Measurements from ENCODE around the gene KCTD16.

KCTD16 gene

DNA sequence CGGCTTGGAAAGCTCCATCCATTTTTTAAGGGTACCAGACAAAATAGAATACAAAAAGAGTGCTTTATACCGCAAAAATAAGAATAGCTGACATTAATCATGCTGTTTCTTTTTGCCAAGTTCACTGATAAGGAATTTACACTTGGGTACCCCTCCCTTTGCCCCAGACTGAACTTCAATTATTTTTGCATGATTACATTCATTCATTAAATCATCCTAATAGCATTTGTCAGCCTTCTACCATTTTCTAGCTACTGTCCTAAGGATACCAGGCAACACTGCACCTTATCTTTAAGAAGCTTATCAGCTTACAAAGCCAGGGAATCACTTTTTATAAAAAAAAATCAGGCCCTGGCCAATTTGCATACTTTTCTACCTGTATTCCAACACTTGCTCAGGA lies 48.6 kb upstream of the KCTD16 start:
- TF ChIP-seq, protein P1, sequence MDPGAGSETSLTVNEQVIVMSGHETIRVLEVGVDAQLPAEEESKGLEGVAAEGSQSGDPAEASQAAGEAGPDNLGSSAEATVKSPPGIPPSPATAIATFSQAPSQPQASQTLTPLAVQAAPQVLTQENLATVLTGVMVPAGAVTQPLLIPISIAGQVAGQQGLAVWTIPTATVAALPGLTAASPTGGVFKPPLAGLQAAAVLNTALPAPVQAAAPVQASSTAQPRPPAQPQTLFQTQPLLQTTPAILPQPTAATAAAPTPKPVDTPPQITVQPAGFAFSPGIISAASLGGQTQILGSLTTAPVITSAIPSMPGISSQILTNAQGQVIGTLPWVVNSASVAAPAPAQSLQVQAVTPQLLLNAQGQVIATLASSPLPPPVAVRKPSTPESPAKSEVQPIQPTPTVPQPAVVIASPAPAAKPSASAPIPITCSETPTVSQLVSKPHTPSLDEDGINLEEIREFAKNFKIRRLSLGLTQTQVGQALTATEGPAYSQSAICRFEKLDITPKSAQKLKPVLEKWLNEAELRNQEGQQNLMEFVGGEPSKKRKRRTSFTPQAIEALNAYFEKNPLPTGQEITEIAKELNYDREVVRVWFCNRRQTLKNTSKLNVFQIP (CRISPR knock-in tag; IDR thresholded peaks at IDR 0.05; ENCODE audit: borderline replicate concordance, low read depth) = no peak
- TF ChIP-seq ZNF70 (CRISPR knock-in tag; IDR thresholded peaks at IDR 0.05) (no peak), ZNF565 (CRISPR knock-in tag; conservative IDR thresholded peaks at IDR 0.05; ENCODE audit: low read depth) (no peak), OSR1 (CRISPR knock-in tag; IDR thresholded peaks at IDR 0.05) (no peak), GLIS3 (CRISPR knock-in tag; IDR thresholded peaks at IDR 0.05) (no peak), CSDC2 (CRISPR knock-in tag; IDR thresholded peaks at IDR 0.05) (no peak), PPARA (CRISPR knock-in tag; IDR thresholded peaks at IDR 0.05; ENCODE audit: borderline replicate concordance) (no peak), TOX (CRISPR knock-in tag; IDR thresholded peaks at IDR 0.05; ENCODE audit: borderline replicate concordance) (no peak)
- TF ChIP-seq, protein P2, sequence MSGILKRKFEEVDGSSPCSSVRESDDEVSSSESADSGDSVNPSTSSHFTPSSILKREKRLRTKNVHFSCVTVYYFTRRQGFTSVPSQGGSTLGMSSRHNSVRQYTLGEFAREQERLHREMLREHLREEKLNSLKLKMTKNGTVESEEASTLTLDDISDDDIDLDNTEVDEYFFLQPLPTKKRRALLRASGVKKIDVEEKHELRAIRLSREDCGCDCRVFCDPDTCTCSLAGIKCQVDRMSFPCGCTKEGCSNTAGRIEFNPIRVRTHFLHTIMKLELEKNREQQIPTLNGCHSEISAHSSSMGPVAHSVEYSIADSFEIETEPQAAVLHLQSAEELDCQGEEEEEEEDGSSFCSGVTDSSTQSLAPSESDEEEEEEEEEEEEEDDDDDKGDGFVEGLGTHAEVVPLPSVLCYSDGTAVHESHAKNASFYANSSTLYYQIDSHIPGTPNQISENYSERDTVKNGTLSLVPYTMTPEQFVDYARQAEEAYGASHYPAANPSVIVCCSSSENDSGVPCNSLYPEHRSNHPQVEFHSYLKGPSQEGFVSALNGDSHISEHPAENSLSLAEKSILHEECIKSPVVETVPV (CRISPR knock-in tag; IDR thresholded peaks at IDR 0.05) = no peak
- TF ChIP-seq, protein P3, sequence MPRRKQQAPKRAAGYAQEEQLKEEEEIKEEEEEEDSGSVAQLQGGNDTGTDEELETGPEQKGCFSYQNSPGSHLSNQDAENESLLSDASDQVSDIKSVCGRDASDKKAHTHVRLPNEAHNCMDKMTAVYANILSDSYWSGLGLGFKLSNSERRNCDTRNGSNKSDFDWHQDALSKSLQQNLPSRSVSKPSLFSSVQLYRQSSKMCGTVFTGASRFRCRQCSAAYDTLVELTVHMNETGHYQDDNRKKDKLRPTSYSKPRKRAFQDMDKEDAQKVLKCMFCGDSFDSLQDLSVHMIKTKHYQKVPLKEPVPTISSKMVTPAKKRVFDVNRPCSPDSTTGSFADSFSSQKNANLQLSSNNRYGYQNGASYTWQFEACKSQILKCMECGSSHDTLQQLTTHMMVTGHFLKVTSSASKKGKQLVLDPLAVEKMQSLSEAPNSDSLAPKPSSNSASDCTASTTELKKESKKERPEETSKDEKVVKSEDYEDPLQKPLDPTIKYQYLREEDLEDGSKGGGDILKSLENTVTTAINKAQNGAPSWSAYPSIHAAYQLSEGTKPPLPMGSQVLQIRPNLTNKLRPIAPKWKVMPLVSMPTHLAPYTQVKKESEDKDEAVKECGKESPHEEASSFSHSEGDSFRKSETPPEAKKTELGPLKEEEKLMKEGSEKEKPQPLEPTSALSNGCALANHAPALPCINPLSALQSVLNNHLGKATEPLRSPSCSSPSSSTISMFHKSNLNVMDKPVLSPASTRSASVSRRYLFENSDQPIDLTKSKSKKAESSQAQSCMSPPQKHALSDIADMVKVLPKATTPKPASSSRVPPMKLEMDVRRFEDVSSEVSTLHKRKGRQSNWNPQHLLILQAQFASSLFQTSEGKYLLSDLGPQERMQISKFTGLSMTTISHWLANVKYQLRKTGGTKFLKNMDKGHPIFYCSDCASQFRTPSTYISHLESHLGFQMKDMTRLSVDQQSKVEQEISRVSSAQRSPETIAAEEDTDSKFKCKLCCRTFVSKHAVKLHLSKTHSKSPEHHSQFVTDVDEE (CRISPR knock-in tag; IDR thresholded peaks at IDR 0.05) = no peak
- ATAC-seq = no peak

DNA sequence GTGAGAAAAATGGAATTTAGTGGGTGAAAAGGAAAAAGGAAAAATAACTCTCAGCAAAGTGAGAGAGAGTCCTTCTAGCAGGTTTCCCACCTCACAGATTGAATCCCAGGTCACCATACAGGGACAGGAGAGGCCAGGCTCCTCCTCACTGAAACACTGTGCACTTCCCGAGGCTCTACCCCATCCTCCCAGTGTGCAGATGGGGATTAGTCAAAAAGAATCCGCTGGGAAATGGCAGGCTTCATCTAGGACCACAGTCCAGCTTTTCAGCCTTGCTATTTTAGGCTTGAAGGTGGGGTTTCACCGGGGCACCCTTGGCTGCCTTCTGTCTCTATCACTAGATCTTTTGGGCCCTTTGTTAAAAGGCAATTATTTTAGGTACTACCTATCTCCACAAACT lies 48.0 kb upstream of the KCTD16 start:
- no peak for TF ChIP-seq ARNTL (CRISPR knock-in tag; IDR thresholded peaks at IDR 0.05; ENCODE audit: borderline replicate concordance, low read depth)
- TF ChIP-seq, protein P2 (CRISPR knock-in tag; IDR thresholded peaks at IDR 0.05) = no peak
- no peak for TF ChIP-seq ESRRG (CRISPR knock-in tag; IDR thresholded peaks at IDR 0.05)
- TF ChIP-seq, protein P1 (CRISPR knock-in tag; IDR thresholded peaks at IDR 0.05; ENCODE audit: borderline replicate concordance, low read depth) = no peak
- no peak for TF ChIP-seq TCF4 (CRISPR knock-in tag; IDR thresholded peaks at IDR 0.05; ENCODE audit: borderline replicate concordance)
- no peak for TF ChIP-seq ZNF565 (CRISPR knock-in tag; conservative IDR thresholded peaks at IDR 0.05; ENCODE audit: low read depth)
- TF ChIP-seq ZFP3 (CRISPR knock-in tag; IDR thresholded peaks at IDR 0.05) = no peak
- TF ChIP-seq, protein P4, sequence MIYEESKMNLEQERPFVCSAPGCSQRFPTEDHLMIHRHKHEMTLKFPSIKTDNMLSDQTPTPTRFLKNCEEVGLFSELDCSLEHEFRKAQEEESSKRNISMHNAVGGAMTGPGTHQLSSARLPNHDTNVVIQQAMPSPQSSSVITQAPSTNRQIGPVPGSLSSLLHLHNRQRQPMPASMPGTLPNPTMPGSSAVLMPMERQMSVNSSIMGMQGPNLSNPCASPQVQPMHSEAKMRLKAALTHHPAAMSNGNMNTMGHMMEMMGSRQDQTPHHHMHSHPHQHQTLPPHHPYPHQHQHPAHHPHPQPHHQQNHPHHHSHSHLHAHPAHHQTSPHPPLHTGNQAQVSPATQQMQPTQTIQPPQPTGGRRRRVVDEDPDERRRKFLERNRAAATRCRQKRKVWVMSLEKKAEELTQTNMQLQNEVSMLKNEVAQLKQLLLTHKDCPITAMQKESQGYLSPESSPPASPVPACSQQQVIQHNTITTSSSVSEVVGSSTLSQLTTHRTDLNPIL (CRISPR knock-in tag; IDR thresholded peaks at IDR 0.05; ENCODE audit: low read depth) = no peak
- no peak for TF ChIP-seq ZC3H10 (CRISPR knock-in tag; IDR thresholded peaks at IDR 0.05)
- TF ChIP-seq ZNF70 (CRISPR knock-in tag; IDR thresholded peaks at IDR 0.05) = no peak
- TF ChIP-seq ZNF8 (CRISPR knock-in tag; IDR thresholded peaks at IDR 0.05) = no peak
- TF ChIP-seq, protein P3 (CRISPR knock-in tag; IDR thresholded peaks at IDR 0.05) = no peak
- no peak for TF ChIP-seq SNAI2 (CRISPR knock-in tag; IDR thresholded peaks at IDR 0.05)
- TF ChIP-seq RARB (CRISPR knock-in tag; IDR thresholded peaks at IDR 0.05) = no peak
- no peak for TF ChIP-seq ISL1 (CRISPR knock-in tag; IDR thresholded peaks at IDR 0.05)
- no peak for TF ChIP-seq PPARA (CRISPR knock-in tag; IDR thresholded peaks at IDR 0.05; ENCODE audit: borderline replicate concordance)
- TF ChIP-seq OSR1 (CRISPR knock-in tag; IDR thresholded peaks at IDR 0.05) = no peak
- TF ChIP-seq BACH2 (CRISPR knock-in tag; IDR thresholded peaks at IDR 0.05; ENCODE audit: borderline replicate concordance) = no peak
- no peak for TF ChIP-seq CSDC2 (CRISPR knock-in tag; IDR thresholded peaks at IDR 0.05)

More for the DNA sequence above, 48.0 kb upstream of the KCTD16 start:
- ATAC-seq = no peak
